Activated B cell treated with CpG ODN at 0.5 μM for 24 hours (primary cell): ENCODE data around the gene AMIGO1. TPM values are rescaled to one million over a fixed set of nuclear protein-coding genes. Genes with fewer than 3 reads are reported as not detected.
A peak's percentile ranks its signal among the peaks of the same experiment; 100 is the strongest.

Source experiments
- ATAC-seq: fragments of 200-7000 bp; cut with Tn5 transposase; one replicate; pipeline ENCODE4 v1.10.0; 2021; ENCODE audit warnings: low read depth, mild to moderate bottlenecking, moderate library complexity
- CTCF ChIA-PET: fragments of 350-600 bp; sonication (Branson Sonifier 250); formaldehyde crosslinking; loops from one replicate; lab custom pipeline; 2021; ENCODE audit warnings: antibody characterized with exemption; lab: Charles Lee
- POLR2A ChIA-PET: fragments of 350-600 bp; sonication (Branson Sonifier 250); formaldehyde crosslinking; loops from one replicate; lab custom pipeline; 2021; ENCODE audit warnings: antibody characterized with exemption; lab: Charles Lee
- DNase-seq: peaks from one replicate; pipeline ENCODE4 v3.0.0; 2022
- H3K27ac Mint-ChIP-seq: one replicate; pipeline ENCODE4 v1.8.0; 2020; ENCODE audit warnings: mixed read lengths
- H3K27me3 Mint-ChIP-seq: one replicate; pipeline ENCODE4 v1.8.0; 2021; ENCODE audit warnings: mixed read lengths
- H3K36me3 Mint-ChIP-seq: one replicate; pipeline ENCODE4 v1.8.0; 2021; ENCODE audit warnings: low read depth, mixed read lengths
- H3K4me1 Mint-ChIP-seq: one replicate; pipeline ENCODE4 v1.8.0; 2021; ENCODE audit warnings: mixed read lengths
- H3K4me3 Mint-ChIP-seq: one replicate; pipeline ENCODE4 v1.8.0; 2020; ENCODE audit warnings: mild to moderate bottlenecking, mixed read lengths
- H3K9me3 Mint-ChIP-seq: one replicate; pipeline ENCODE4 v1.8.0; 2020; ENCODE audit warnings: mixed read lengths
- CTCF ChIP-seq: fragments of 200-600 bp; IDR thresholded peaks from one replicate; pipeline ENCODE4 v1.8.0; 2022; ENCODE audit warnings: antibody characterized with exemption, mild to moderate bottlenecking
- intact Hi-C: fragments of 100-400 bp; cut with micrococcal nuclease; formaldehyde crosslinking; loops from one replicate; pipeline ENCODE4 v1.15.1; 2024
- total RNA-seq: library from RNA; stranded (reverse); gene quantifications from 2 replicates; pipeline ENCODE4 v1.2.3, GENCODE V29; 2022

AMIGO1 gene
- total RNA-seq, 1 donor from 2014 or later, result 0.53 TPM

GRCh38 chr1:109485001-109485400 lies 24.5 kb downstream of the AMIGO1 start:
- intact Hi-C loops, result no loop called here
- DNase-seq, result no peak
- POLR2A ChIA-PET, result interaction anchor here (0.7 to 2.5 kb wide), 7 partner anchors 9 to 527 kb away, joined by 3 to 15 read pairs (median 4); partner anchors contain the start of genes AMIGO1, CYB561D1, SARS1 and TMEM167B
- Mint-ChIP-seq H3K9me3 (no peaks in the 10 kb centered on the region), H3K4me3 (peak overlapping the region; percentile 94), H3K27me3 (peaks cover 9% of the 10 kb centered on the region), H3K36me3 (peaks cover 27% of the 10 kb centered on the region), H3K4me1 (peaks cover 27% of the 10 kb centered on the region), H3K27ac (peak overlapping the region; percentile 91)
- ATAC-seq, result no peak
- TF ChIP-seq CTCF, result no peak
- CTCF ChIA-PET, result interaction anchor here (1.6 to 4.6 kb wide), 4 partner anchors 8 to 64 kb away, joined by 6 to 31 read pairs (median 12); partner anchors contain the start of genes CYB561D1 and GNAI3

GRCh38 chr1:109484519-109484975 lies 25.0 kb downstream of the AMIGO1 start:
- peaks cover 27% of the 10 kb centered on the region for H3K36me3 Mint-ChIP-seq
- intact Hi-C loops, result loop anchor here (1.0 to 5.0 kb wide), 2 partner anchors 202 to 235 kb away; partner anchors contain the start of genes CELSR2 and PSRC1
- peak overlapping the region; percentile 94 for H3K4me3 Mint-ChIP-seq
- H3K9me3 Mint-ChIP-seq, result no peaks in the 10 kb centered on the region
- POLR2A ChIA-PET, result interaction anchor here (1.0 to 2.5 kb wide), 12 partner anchors 9 to 527 kb away, joined by 3 to 34 read pairs (median 8); partner anchors contain the start of genes CYB561D1, GNAI3, PSMA5 and PSRC1
- DNase-seq, result no peak
- no peak for TF ChIP-seq CTCF
- H3K27me3 Mint-ChIP-seq, result peaks cover 11% of the 10 kb centered on the region
- CTCF ChIA-PET, result interaction anchor here (1.6 to 4.6 kb wide), 4 partner anchors 9 to 64 kb away, joined by 6 to 31 read pairs (median 12); partner anchors contain the start of genes CYB561D1 and GNAI3
- no peak for ATAC-seq
- peak overlapping the region; percentile 91 for H3K27ac Mint-ChIP-seq
- H3K4me1 Mint-ChIP-seq, result peaks cover 27% of the 10 kb centered on the region

- TF ChIP-seq CTCF, result no peak
- Mint-ChIP-seq H3K4me3 (peak within 1 kb of the TSS; percentile 94), H3K9me3 (no peaks in the 10 kb centered on the region), H3K4me1 (peaks cover 27% of the 10 kb centered on the region), H3K36me3 (peaks cover 25% of the 10 kb centered on the region), H3K27ac (peak within 1 kb of the TSS; percentile 91), H3K27me3 (peaks cover 16% of the 10 kb centered on the region)
- ChIA-PET CTCF (interaction anchor here (0.7 to 4.6 kb wide), 8 partner anchors 9 to 206 kb away, joined by 3 to 31 read pairs (median 4); partner anchors contain the start of genes CYB561D1, GNAI3 and PSMA5), POLR2A (interaction anchor here (0.6 to 2.5 kb wide), 19 partner anchors 10 to 792 kb away, joined by 3 to 34 read pairs (median 4); partner anchors contain the start of genes AMIGO1, AMPD2, CYB561D1 and GNAI3)
- ATAC-seq (peak; percentile 79), DNase-seq (peak; percentile 90)
- intact Hi-C loops, result loop anchor here (1.0 to 5.0 kb wide), 6 partner anchors 10 to 500 kb away; partner anchors contain the start of genes AHCYL1, CELSR2, CYB561D1 and GNAI3
These were observed 25.6 kb downstream of the AMIGO1 start, which contains the start of gene ATXN7L2 for GRCh38 chr1:109483672-109484518. TSS of gene ATXN7L2 (plus strand) at chr1:109483905. CDS start at chr1:109483954, 49 bp downstream.

GRCh38 chr1:109482791-109483671 lies 26.5 kb downstream of the AMIGO1 start:
- peak; percentile 52 for DNase-seq
- Mint-ChIP-seq H3K36me3 (peaks cover 16% of the 10 kb centered on the region), H3K27ac (peak overlapping the region; percentile 79), H3K9me3 (no peaks in the 10 kb centered on the region), H3K4me3 (peak overlapping the region; percentile 94), H3K4me1 (peaks cover 27% of the 10 kb centered on the region), H3K27me3 (peaks cover 24% of the 10 kb centered on the region)
- ATAC-seq, result peak; percentile 43
- POLR2A ChIA-PET, result interaction anchor here (0.6 to 2.5 kb wide), 20 partner anchors 10 to 791 kb away, joined by 3 to 34 read pairs (median 4); partner anchors contain the start of genes AMIGO1, AMPD2, CYB561D1 and GNAI3
- no peak for TF ChIP-seq CTCF
- intact Hi-C loops, result loop anchor here (1.0 to 5.0 kb wide), 5 partner anchors 11 to 501 kb away; partner anchors contain the start of genes AHCYL1, CYB561D1, GNAI3 and PSMA5
- CTCF ChIA-PET, result interaction anchor here (0.7 to 4.6 kb wide), 8 partner anchors 10 to 205 kb away, joined by 3 to 31 read pairs (median 4); partner anchors contain the start of genes CYB561D1, GNAI3 and PSMA5
